K562 (cell line): ENCODE data around the gene RDH5. TPM values are rescaled to one million over a fixed set of nuclear protein-coding genes. Genes with fewer than 3 reads are reported as not detected.

ENCODE experiments used
- ATAC-seq: fragments of 200-7000 bp; cut with Tn5 transposase; 3 replicates; pipeline ENCODE4 v1.9.1; 2020; ENCODE audit warnings: moderate library complexity
- BruUV-seq: library from RNA; stranded (reverse); fragments of 400-500 nt; replicated peaks from 2 replicates; lab custom pipeline; 2021; lab: Mats Ljungman, UMichigan
- CTCF ChIA-PET: fragments of 300-600 bp; formaldehyde crosslinking; extraction: SDS; loops from one replicate; lab custom pipeline; 2021; ENCODE audit warnings: low intra/inter-chr PET ratio; lab: Yijun Ruan, JAX
- POLR2A ChIA-PET: fragments of 300-600, 350-650 bp; sonication (Branson Sonifier 250); formaldehyde crosslinking; extraction: SDS; loops from one replicate; lab custom pipeline; 2021; ENCODE audit warnings: antibody characterized with exemption, inconsistent platforms; lab: Yijun Ruan, JAX
- DNase-seq, 4 experiments: peaks; one replicate each; pipeline versions ENCODE4 v3.0.0 to v3.0.0-alpha.2; 2011 to 2018; ENCODE audit warnings: low spot score in 3 of 4, mixed read lengths in 3 of 4; ENCODE audit errors: extremely low read depth in 1 of 4
- FAIRE-seq: peaks from 2 replicates; lab custom pipeline; 2011; peaks lifted over from hg19 to GRCh38; lab: Jason Lieb, UNC
- H2AFZ ChIP-seq: 2 replicates; pipeline ENCODE4 v1.6.0; 2011; ENCODE audit warnings: low read depth, low read length, control low read depth, inconsistent platforms
- H3K27ac ChIP-seq: fragments of 200-600 bp; 3 replicates; pipeline ENCODE4 v1.8.0; 2011; ENCODE audit warnings: low read depth, mild to moderate bottlenecking, control low read depth, inconsistent platforms, low read length, moderate library complexity, mixed read lengths; ENCODE audit errors: extremely low read depth
- H3K27me3 ChIP-seq, 2 experiments: fragments of 300-600 bp in 1 of 2; 2 replicates in 1 of 2; 3 replicates in 1 of 2; pipeline versions ENCODE4 v1.6.0 to v1.8.0; 2011; ENCODE audit warnings: inconsistent platforms in 2 of 2, low read length in 2 of 2, mild to moderate bottlenecking in 1 of 2, mixed read lengths in 1 of 2, moderate library complexity in 1 of 2; ENCODE audit not compliant: control insufficient read depth in 2 of 2, insufficient read depth in 2 of 2
- H3K36me3 ChIP-seq: fragments of 300-600 bp; 3 replicates; pipeline ENCODE4 v1.8.0; 2011; ENCODE audit warnings: mild to moderate bottlenecking, low read length, inconsistent platforms; ENCODE audit not compliant: control insufficient read depth, insufficient read depth
- H3K4me1 ChIP-seq, 2 experiments: fragments of 200-600 bp in 1 of 2; replicated peaks in 1 of 2; 2 replicates in 1 of 2; 3 replicates in 1 of 2; pipeline versions ENCODE4 v1.5.1 to v1.8.0; 2011; ENCODE audit warnings: inconsistent platforms in 2 of 2, low read length in 2 of 2, mild to moderate bottlenecking in 1 of 2, mixed read lengths in 1 of 2, moderate library complexity in 1 of 2; ENCODE audit not compliant: control insufficient read depth in 2 of 2, insufficient read depth in 2 of 2
- H3K4me2 ChIP-seq: 2 replicates; pipeline ENCODE4 v1.6.1; 2011; ENCODE audit warnings: low read length, control low read depth, inconsistent platforms, mixed read lengths; ENCODE audit not compliant: insufficient read depth
- H3K4me3 ChIP-seq: fragments of 200-600 bp; sonication (generic), shearing (Covaris generic); 2 replicates; pipeline ENCODE4 v1.5.1; 2016; ENCODE audit warnings: control low read depth, inconsistent platforms
- H3K79me2 ChIP-seq: fragments of 200-600 bp; 3 replicates; pipeline ENCODE4 v1.8.0; 2011; ENCODE audit warnings: low read length, inconsistent platforms; ENCODE audit not compliant: control insufficient read depth, insufficient read depth
- H3K9ac ChIP-seq, 2 experiments: 2 replicates each; pipeline versions ENCODE4 v1.6.0 to v1.6.1; 2011; ENCODE audit warnings: low read depth in 2 of 2, low read length in 2 of 2, control low read depth in 1 of 2, inconsistent platforms in 1 of 2, mild to moderate bottlenecking in 1 of 2, mixed read lengths in 1 of 2; ENCODE audit not compliant: insufficient read depth in 1 of 2
- H3K9me1 ChIP-seq: one replicate; pipeline ENCODE4 v1.6.0; 2011; ENCODE audit warnings: inconsistent platforms, mild to moderate bottlenecking, low read length, moderate library complexity; ENCODE audit not compliant: control insufficient read depth, insufficient read depth
- H3K9me3 ChIP-seq: replicated peaks from 2 replicates; pipeline ENCODE4 v1.5.1; 2011; ENCODE audit warnings: low read depth, low read length, inconsistent platforms; ENCODE audit not compliant: control insufficient read depth, insufficient read depth
- H4K20me1 ChIP-seq: replicated peaks from 2 replicates; pipeline ENCODE4 v1.6.1; 2011; ENCODE audit warnings: low read length, inconsistent platforms, mixed read lengths; ENCODE audit not compliant: control insufficient read depth, insufficient read depth
- HMGN3 ChIP-seq: IDR thresholded peaks from 2 replicates; pipeline ENCODE4 v1.6.1; 2011; ENCODE audit warnings: borderline replicate concordance, low read depth, mild to moderate bottlenecking, mixed read lengths, low read length; ENCODE audit not compliant: insufficient read length; ENCODE audit errors: extremely low read depth
- KDM5B ChIP-seq: fragments of 200-600 bp; sonication (generic); IDR thresholded peaks from 2 replicates; pipeline ENCODE4 v1.6.1; 2012; ENCODE audit warnings: low read depth, mild to moderate bottlenecking, moderate library complexity, low read length, control low read depth, inconsistent platforms; ENCODE audit not compliant: insufficient replicate concordance
- NEUROD1 ChIP-seq: fragments of 150-350 bp; IDR thresholded peaks from 2 replicates; pipeline ENCODE4 v1.6.1; 2014; ENCODE audit warnings: borderline replicate concordance, low read length, low read depth; ENCODE audit not compliant: partially characterized antibody
- SPI1 ChIP-seq: IDR thresholded peaks from 2 replicates; pipeline ENCODE4 v1.6.1; 2011; ENCODE audit warnings: low read depth, low read length, control low read depth, borderline replicate concordance
- TFAM ChIP-seq: fragments of 250-450 bp; sonication (Bioruptor Pico); conservative IDR thresholded peaks from 2 replicates; pipeline ENCODE4 v1.5.0; 2021; ENCODE audit warnings: mild to moderate bottlenecking, moderate library complexity
- ZNF3 ChIP-seq: fragments of 250-450 bp; sonication (Bioruptor Pico); IDR thresholded peaks from 2 replicates; pipeline ENCODE4 v1.5.0; 2021; ENCODE audit warnings: mild to moderate bottlenecking, moderate library complexity
- ZNF589 ChIP-seq: fragments of 200-800 bp; sonication (Bioruptor generic); IDR thresholded peaks from 2 replicates; pipeline ENCODE4 v1.6.1; 2016; ENCODE audit warnings: low read depth, missing genetic modification characterization, missing compliant biosample characterization
- ZNF75A ChIP-seq: fragments of 450-650 bp; formaldehyde crosslinking; IDR thresholded peaks from 2 replicates; pipeline ENCODE4 v1.4.0; 2020; ENCODE audit warnings: mild to moderate bottlenecking
- WGBS: fragments of 100-300 bp; shearing (Covaris generic); methylation state at CpG from one replicate; pipeline ENCODE4 v1.1.6; 2016; ENCODE audit warnings: low coverage, mixed read lengths; ENCODE audit not compliant: insufficient coverage; ENCODE audit errors: missing lambda C conversion rate; 5-methylcytosine and 5-hydroxymethylcytosine counted together
- in situ Hi-C: fragments of 300-500 bp; cut with MboI; formaldehyde crosslinking; loops from 4 replicates; pipeline ENCODE4 v1.15.0; 2018; ENCODE audit warnings: inconsistent platforms, mixed read lengths
- intact Hi-C: fragments of 100-400 bp; cut with micrococcal nuclease; formaldehyde crosslinking; loops from 2 replicates; pipeline ENCODE4 v1.14.2; 2022
- polyA plus RNA-seq, 8 experiments: library from polyadenylated mRNA; depleted of rRNA in 4 of 8; stranded (reverse) in 5 of 8; unstranded in 3 of 8; fragments of >200 nt; fragmentation: Nextera tagmentation in 2 of 8; fragmentation: Illumina TruSeq in 1 of 8; extraction: Ambion mirVana in 2 of 8; extraction: Trizol in 1 of 8; gene quantifications; 2 replicates each; pipeline versions ENCODE4 v1.2.1 to v1.2.3, GENCODE V29; 2011 to 2014; ENCODE audit warnings: inconsistent platforms in 1 of 8, missing spikeins in 1 of 8
- total RNA-seq, 7 experiments: library from RNA; depleted of rRNA in 6 of 7; stranded (reverse); fragments of >200 nt in 6 of 7; fragmentation: Illumina TruSeq in 2 of 7; extraction: Trizol in 2 of 7; gene quantifications; 2 replicates each; pipeline versions ENCODE4 v1.2.1 to v1.2.3, GENCODE V29; 2011 to 2021; ENCODE audit warnings: low replicate concordance in 1 of 7
- TF ChIP-seq, protein P1 (sequence below), 2 experiments: fragments of 450-650 bp; formaldehyde crosslinking in 1 of 2; IDR thresholded peaks; 2 replicates each; pipeline versions ENCODE4 v1.4.0 to v1.6.1; 2014 to 2020; ENCODE audit warnings: mild to moderate bottlenecking in 2 of 2, borderline replicate concordance in 1 of 2, low read depth in 1 of 2
- TF ChIP-seq, protein P2 (sequence below), 3 experiments: IDR thresholded peaks in 2 of 3; conservative IDR thresholded peaks in 1 of 3; 2 replicates each; pipeline ENCODE4 v1.5.1; 2011 to 2012; ENCODE audit warnings: low read length in 3 of 3, mild to moderate bottlenecking in 3 of 3, control low read depth in 2 of 3, improper control_type of control experiment in 1 of 3, inconsistent platforms in 1 of 3, low read depth in 1 of 3, mixed read lengths in 1 of 3, moderate library complexity in 1 of 3; ENCODE audit not compliant: insufficient read depth in 2 of 3

The RDH5 gene
- total and polyA plus RNA-seq, 9 of the 15 experiments (the other 6 are each of a cell fraction or from before 2014, with no cell fraction given): 0.28 to 2.0 (median 1.1) TPM; not detected in 1

DNA sequence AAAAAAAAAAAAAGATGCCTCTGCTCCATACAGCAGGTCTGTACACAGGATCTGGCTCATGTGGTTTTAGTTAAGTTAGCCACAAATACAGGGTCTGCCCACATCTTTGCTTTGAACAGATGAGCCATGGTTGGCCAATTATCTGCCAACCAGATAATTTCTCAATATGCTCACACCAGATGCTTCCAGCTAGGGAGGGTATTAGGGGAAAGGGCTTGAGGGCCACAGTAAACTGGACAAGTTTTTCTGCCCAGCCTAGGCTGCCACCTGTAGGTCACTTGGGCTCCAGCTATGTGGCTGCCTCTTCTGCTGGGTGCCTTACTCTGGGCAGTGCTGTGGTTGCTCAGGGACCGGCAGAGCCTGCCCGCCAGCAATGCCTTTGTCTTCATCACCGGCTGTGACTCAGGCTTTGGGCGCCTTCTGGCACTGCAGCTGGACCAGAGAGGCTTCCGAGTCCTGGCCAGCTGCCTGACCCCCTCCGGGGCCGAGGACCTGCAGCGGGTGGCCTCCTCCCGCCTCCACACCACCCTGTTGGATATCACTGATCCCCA lies 776 bp downstream of the RDH5 start:
- BruUV-seq: no TSS peak
- H3K4me3 ChIP-seq: no peak overlapping the region
- intact Hi-C loops (loop anchor here (1.0 kb wide), 1 partner anchor 40 kb away; a partner anchor contains a TSS), in situ Hi-C loops (no loop called here)
- ChIA-PET CTCF (interaction anchor here (1.2 kb wide), 1 partner anchor 532 kb away, joined by 4 read pairs; no protein-coding TSS in a partner anchor), POLR2A (interaction anchor here (1.0 to 1.9 kb wide), 3 partner anchors 8 to 24 kb away, joined by 3 to 8 read pairs (median 6); partner anchors contain the start of gene CD63)
- no peak overlapping the region for H3K4me2 ChIP-seq
- 27% methylated on average over 9 of the region's 9 CpGs for WGBS
- no peaks in the 10 kb centered on the region for H3K9me1 ChIP-seq
- H3K9ac ChIP-seq: peak overlapping the region in 1 of 2 experiments; percentile 53; a peak in 1 of 4 replicates
- peaks cover 6% of the 10 kb centered on the region; the same call in 2 of the 3 replicates for H3K79me2 ChIP-seq
- peak in 1 of 4 experiments; percentile 56 for DNase-seq
- ATAC-seq: peak; percentile 57
- no peak overlapping the region for H2AFZ ChIP-seq
- peaks cover 13 to 26% of the 10 kb centered on the region in 2 experiments; a peak in 4 of 5 replicates for H3K4me1 ChIP-seq
- no peak overlapping the region for H3K27ac ChIP-seq
- no peaks in the 10 kb centered on the region for H3K9me3 ChIP-seq
- H4K20me1 ChIP-seq: peaks cover 13% of the 10 kb centered on the region; the same call in 1 of the 2 replicates
- peaks cover 28% of the 10 kb centered on the region for H3K36me3 ChIP-seq
- peak; percentile 55 for FAIRE-seq
- no peaks in the 10 kb centered on the region for H3K27me3 ChIP-seq
- TF ChIP-seq SPI1 (no peak), TFAM (CRISPR knock-in tag) (no peak), ZNF589 (CRISPR knock-in tag) (no peak), ZNF3 (CRISPR knock-in tag) (no peak), KDM5B (no peak), HMGN3 (no peak), NEUROD1 (no peak), ZNF75A (CRISPR knock-in tag) (no peak)
- TF ChIP-seq, protein P1, sequence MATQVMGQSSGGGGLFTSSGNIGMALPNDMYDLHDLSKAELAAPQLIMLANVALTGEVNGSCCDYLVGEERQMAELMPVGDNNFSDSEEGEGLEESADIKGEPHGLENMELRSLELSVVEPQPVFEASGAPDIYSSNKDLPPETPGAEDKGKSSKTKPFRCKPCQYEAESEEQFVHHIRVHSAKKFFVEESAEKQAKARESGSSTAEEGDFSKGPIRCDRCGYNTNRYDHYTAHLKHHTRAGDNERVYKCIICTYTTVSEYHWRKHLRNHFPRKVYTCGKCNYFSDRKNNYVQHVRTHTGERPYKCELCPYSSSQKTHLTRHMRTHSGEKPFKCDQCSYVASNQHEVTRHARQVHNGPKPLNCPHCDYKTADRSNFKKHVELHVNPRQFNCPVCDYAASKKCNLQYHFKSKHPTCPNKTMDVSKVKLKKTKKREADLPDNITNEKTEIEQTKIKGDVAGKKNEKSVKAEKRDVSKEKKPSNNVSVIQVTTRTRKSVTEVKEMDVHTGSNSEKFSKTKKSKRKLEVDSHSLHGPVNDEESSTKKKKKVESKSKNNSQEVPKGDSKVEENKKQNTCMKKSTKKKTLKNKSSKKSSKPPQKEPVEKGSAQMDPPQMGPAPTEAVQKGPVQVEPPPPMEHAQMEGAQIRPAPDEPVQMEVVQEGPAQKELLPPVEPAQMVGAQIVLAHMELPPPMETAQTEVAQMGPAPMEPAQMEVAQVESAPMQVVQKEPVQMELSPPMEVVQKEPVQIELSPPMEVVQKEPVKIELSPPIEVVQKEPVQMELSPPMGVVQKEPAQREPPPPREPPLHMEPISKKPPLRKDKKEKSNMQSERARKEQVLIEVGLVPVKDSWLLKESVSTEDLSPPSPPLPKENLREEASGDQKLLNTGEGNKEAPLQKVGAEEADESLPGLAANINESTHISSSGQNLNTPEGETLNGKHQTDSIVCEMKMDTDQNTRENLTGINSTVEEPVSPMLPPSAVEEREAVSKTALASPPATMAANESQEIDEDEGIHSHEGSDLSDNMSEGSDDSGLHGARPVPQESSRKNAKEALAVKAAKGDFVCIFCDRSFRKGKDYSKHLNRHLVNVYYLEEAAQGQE (IDR thresholded peaks at IDR 0.05; ENCODE audit: borderline replicate concordance): peak; percentile 32; the same call in 1 of the 2 replicates
- TF ChIP-seq, protein P1 (CRISPR knock-in tag; IDR thresholded peaks at IDR 0.05; ENCODE audit: low read depth): no peak
- TF ChIP-seq, protein P2, sequence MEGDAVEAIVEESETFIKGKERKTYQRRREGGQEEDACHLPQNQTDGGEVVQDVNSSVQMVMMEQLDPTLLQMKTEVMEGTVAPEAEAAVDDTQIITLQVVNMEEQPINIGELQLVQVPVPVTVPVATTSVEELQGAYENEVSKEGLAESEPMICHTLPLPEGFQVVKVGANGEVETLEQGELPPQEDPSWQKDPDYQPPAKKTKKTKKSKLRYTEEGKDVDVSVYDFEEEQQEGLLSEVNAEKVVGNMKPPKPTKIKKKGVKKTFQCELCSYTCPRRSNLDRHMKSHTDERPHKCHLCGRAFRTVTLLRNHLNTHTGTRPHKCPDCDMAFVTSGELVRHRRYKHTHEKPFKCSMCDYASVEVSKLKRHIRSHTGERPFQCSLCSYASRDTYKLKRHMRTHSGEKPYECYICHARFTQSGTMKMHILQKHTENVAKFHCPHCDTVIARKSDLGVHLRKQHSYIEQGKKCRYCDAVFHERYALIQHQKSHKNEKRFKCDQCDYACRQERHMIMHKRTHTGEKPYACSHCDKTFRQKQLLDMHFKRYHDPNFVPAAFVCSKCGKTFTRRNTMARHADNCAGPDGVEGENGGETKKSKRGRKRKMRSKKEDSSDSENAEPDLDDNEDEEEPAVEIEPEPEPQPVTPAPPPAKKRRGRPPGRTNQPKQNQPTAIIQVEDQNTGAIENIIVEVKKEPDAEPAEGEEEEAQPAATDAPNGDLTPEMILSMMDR (IDR thresholded peaks at IDR 0.05 in 2 of 3, conservative IDR thresholded peaks at IDR 0.05 in 1 of 3; ENCODE audit: insufficient read depth in 2 of 3, low read depth in 1 of 3, low read length in 3 of 3): peak; percentile 56 to 73 (median 58)
